SH-SY5Y (cell line): Measurements from ENCODE around the gene KCNN3.

Source experiments
- GATA2 ChIP-seq: IDR thresholded peaks from 2 replicates; pipeline ENCODE4 v1.6.1; 2011; ENCODE audit warnings: mild to moderate bottlenecking, low read depth, low read length
- GATA3 ChIP-seq: IDR thresholded peaks from 2 replicates; pipeline ENCODE4 v1.6.1; 2011; ENCODE audit warnings: low read depth, mild to moderate bottlenecking, low read length, moderate library complexity

GRCh38 chr1:154808909-154809262 is 61.2 kb downstream of the KCNN3 start:
- TF ChIP-seq GATA2 = no peak
- TF ChIP-seq GATA3 = no peak
